Adrenal gland (tissue), 12 donors: ENCODE measurements around the gene COX10. TPM values are rescaled to one million over a fixed set of nuclear protein-coding genes. Genes with fewer than 3 reads are reported as not detected.

ENCODE experiments used
- DNase-seq, 7 donors: peaks; one replicate each; pipeline ENCODE4 v3.0.0-alpha.2; 2019 to 2020
- H3K27ac ChIP-seq, 5 donors: fragments of 200-600 bp; sonication (generic) in 4 of 5; 1 replicate in 3 of 5; 2 replicates in 2 of 5; pipeline versions ENCODE4 v1.5.1 to v1.8.0; 2016 to 2020; ENCODE audit warnings: mild to moderate bottlenecking in 1 of 5
- H3K27me3 ChIP-seq: fragments of 200-600 bp; 2 replicates; pipeline ENCODE4 v1.8.0; 2021
- H3K36me3 ChIP-seq, 2 donors: fragments of 200-600 bp; replicated peaks in 1 of 2; 1 replicate in 1 of 2; 2 replicates in 1 of 2; pipeline versions ENCODE4 v1.5.1 to v1.8.0; 2018 to 2022
- H3K4me1 ChIP-seq, 2 donors: fragments of 200-600 bp; replicated peaks in 1 of 2; 1 replicate in 1 of 2; 2 replicates in 1 of 2; pipeline versions ENCODE4 v1.5.1 to v1.8.0; 2018 to 2021
- H3K4me3 ChIP-seq, 4 donors: fragments of 200-600 bp; sonication (generic) in 3 of 4; one replicate each; pipeline ENCODE4 v1.5.1; 2016 to 2018
- H3K9me3 ChIP-seq, 3 donors: fragments of 200-600 bp; sonication (generic) in 1 of 3; replicated peaks in 1 of 3; 1 replicate in 2 of 3; 2 replicates in 1 of 3; pipeline versions ENCODE4 v1.5.1 to v1.8.0; 2016 to 2021
- POLR2A ChIP-seq, 2 donors: fragments of 450-650 bp; IDR thresholded peaks; one replicate each; pipeline ENCODE4 v1.6.1; 2017; ENCODE audit warnings: antibody characterized with exemption in 2 of 2, mild to moderate bottlenecking in 2 of 2, moderate library complexity in 1 of 2
- WGBS, 4 donors: extraction: QIAGEN DNeasy Blood & Tissue Kit in 2 of 4; methylation state at CpG; one replicate each; pipeline versions ENCODE4 v1.1.5 to v1.1.7; 2013 to 2017; 5-methylcytosine and 5-hydroxymethylcytosine counted together
- intact Hi-C, 2 donors: fragments of 100-400 bp; cut with DNase I; formaldehyde crosslinking; loops; one replicate each; pipeline versions ENCODE4 v1.14.1 to v1.15.0; 2022 to 2023
- polyA plus RNA-seq, 3 donors: library from polyadenylated mRNA; stranded (reverse); fragments of 200-250 nt in 2 of 3; fragments of 350-450 nt in 1 of 3; fragmentation: Illumina TruSeq in 1 of 3; extraction: RNeasy Lipid Tissue Mini Kit (QIAGEN cat#74804) in 1 of 3; gene quantifications; one replicate each; pipeline ENCODE4 v1.2.3, GENCODE V29; 2013 to 2014
- total RNA-seq, 9 donors: library from RNA; depleted of rRNA in 4 of 9; stranded (reverse); fragments of >200 nt in 4 of 9; fragments of 120-200 nt in 1 of 9; fragmentation: NEBNext Ultra II Directional in 1 of 9; extraction: Animal tissue kit (Norgen Biotek cat#: 25700) in 1 of 9; gene quantifications; one replicate each; pipeline versions ENCODE4 v1.1.0 to v1.2.4, GENCODE V29; 2013 to 2023
- TF ChIP-seq, protein P1 (sequence below), 6 experiments: fragments of 450-650 bp in 4 of 6; fragments of 200-600 bp in 2 of 6; sonication (generic) in 1 of 6; IDR thresholded peaks; 1 replicate in 5 of 6; 2 replicates in 1 of 6; pipeline versions ENCODE4 v1.5.1 to v1.8.0; 2016 to 2021; ENCODE audit warnings: antibody characterized with exemption in 6 of 6, mild to moderate bottlenecking in 2 of 6, moderate library complexity in 1 of 6
- donor health status: healthy with polysubstance abuse.
- donor health status: Bipolar disorder and iron deficiency.
- donor health status: DM: yes; HTN: yes; CAD: no.
- donor health status: DM: no; HTN: no; CAD: no.
- donor health status: DM: no; HTN: no; CAD: no.
- donor health status: DM: yes; HTN: yes; CAD: no.

COX10 gene
- total and polyA plus RNA-seq, 12 donors = 6.8 to 33.9 (median 14.7) TPM

GRCh38 chr17:14205380-14205779 is 136.1 kb downstream of the COX10 start:
- WGBS, 4 donors = 95 to 98% (median 97%) methylated on average over 9 to 10 of the region's 10 CpGs
- H3K27ac ChIP-seq = no peak overlapping the region
- no peaks in the 10 kb centered on the region for H3K36me3 ChIP-seq
- intact Hi-C loops = no loop called here
- H3K27me3 ChIP-seq = no peaks in the 10 kb centered on the region
- no peak for DNase-seq
- no peaks in the 10 kb centered on the region for H3K9me3 ChIP-seq
- H3K4me1 ChIP-seq = no peaks in the 10 kb centered on the region
- H3K4me3 ChIP-seq = no peak overlapping the region
- TF ChIP-seq, protein P1, sequence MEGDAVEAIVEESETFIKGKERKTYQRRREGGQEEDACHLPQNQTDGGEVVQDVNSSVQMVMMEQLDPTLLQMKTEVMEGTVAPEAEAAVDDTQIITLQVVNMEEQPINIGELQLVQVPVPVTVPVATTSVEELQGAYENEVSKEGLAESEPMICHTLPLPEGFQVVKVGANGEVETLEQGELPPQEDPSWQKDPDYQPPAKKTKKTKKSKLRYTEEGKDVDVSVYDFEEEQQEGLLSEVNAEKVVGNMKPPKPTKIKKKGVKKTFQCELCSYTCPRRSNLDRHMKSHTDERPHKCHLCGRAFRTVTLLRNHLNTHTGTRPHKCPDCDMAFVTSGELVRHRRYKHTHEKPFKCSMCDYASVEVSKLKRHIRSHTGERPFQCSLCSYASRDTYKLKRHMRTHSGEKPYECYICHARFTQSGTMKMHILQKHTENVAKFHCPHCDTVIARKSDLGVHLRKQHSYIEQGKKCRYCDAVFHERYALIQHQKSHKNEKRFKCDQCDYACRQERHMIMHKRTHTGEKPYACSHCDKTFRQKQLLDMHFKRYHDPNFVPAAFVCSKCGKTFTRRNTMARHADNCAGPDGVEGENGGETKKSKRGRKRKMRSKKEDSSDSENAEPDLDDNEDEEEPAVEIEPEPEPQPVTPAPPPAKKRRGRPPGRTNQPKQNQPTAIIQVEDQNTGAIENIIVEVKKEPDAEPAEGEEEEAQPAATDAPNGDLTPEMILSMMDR (IDR thresholded peaks at IDR 0.05) = no peak
- no peak for TF ChIP-seq POLR2A (IDR thresholded peaks at IDR 0.05)

GRCh38 chr17:14205992-14206461 is 136.7 kb downstream of the COX10 start:
- H3K27ac ChIP-seq = no peak overlapping the region
- TF ChIP-seq, protein P1 (IDR thresholded peaks at IDR 0.05) = no peak
- TF ChIP-seq POLR2A (IDR thresholded peaks at IDR 0.05) = no peak
- H3K36me3 ChIP-seq = no peaks in the 10 kb centered on the region
- H3K4me3 ChIP-seq = no peak overlapping the region
- 68 to 87% (median 83%) methylated on average over 2 to 13 of the region's 13 CpGs for WGBS, 4 donors
- no peak for DNase-seq
- H3K9me3 ChIP-seq = no peaks in the 10 kb centered on the region
- intact Hi-C loops = no loop called here
- H3K27me3 ChIP-seq = no peaks in the 10 kb centered on the region
- no peaks in the 10 kb centered on the region for H3K4me1 ChIP-seq

DNA sequence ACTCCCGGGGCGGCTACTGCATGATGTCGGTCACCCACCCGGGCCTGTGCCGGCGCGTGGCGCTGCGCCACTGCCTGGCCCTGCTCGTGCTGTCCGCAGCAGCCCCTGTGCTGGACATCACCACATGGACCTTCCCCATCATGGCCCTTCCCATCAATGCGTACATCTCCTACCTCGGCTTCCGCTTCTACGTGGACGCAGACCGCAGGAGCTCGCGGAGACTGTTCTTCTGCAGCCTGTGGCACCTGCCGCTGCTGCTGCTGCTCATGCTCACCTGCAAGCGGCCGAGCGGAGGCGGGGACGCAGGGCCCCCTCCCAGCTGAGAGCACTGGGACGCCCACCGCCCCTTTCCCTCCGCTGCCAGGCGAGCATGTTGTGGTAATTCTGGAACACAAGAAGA is 137.6 kb downstream of the COX10 start:
- Histone ChIP-seq H3K27ac (no peak overlapping the region), H3K9me3 (no peaks in the 10 kb centered on the region), H3K36me3 (no peaks in the 10 kb centered on the region), H3K4me3 (no peak overlapping the region), H3K4me1 (no peaks in the 10 kb centered on the region), H3K27me3 (no peaks in the 10 kb centered on the region)
- 93 to 98% (median 97%) methylated on average over 15 to 29 of the region's 29 CpGs for WGBS, 4 donors
- intact Hi-C loops = no loop called here
- DNase-seq = no peak
- no peak for TF ChIP-seq POLR2A (IDR thresholded peaks at IDR 0.05)
- TF ChIP-seq, protein P1 (IDR thresholded peaks at IDR 0.05) = no peak

DNA sequence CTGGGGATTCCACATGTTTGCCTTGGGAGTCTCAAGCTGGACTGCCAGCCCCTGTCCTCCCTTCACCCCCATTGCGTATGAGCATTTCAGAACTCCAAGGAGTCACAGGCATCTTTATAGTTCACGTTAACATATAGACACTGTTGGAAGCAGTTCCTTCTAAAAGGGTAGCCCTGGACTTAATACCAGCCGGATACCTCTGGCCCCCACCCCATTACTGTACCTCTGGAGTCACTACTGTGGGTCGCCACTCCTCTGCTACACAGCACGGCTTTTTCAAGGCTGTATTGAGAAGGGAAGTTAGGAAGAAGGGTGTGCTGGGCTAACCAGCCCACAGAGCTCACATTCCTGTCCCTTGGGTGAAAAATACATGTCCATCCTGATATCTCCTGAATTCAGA is 138.5 kb downstream of the COX10 start:
- WGBS, 4 donors = 91 to 99% (median 96%) methylated on average over 5 of the region's 5 CpGs
- Histone ChIP-seq H3K4me3 (no peak overlapping the region), H3K27me3 (no peaks in the 10 kb centered on the region), H3K27ac (no peak overlapping the region), H3K4me1 (no peaks in the 10 kb centered on the region), H3K36me3 (no peaks in the 10 kb centered on the region), H3K9me3 (no peaks in the 10 kb centered on the region)
- DNase-seq = no peak
- TF ChIP-seq, protein P1 (IDR thresholded peaks at IDR 0.05) = no peak
- no peak for TF ChIP-seq POLR2A (IDR thresholded peaks at IDR 0.05)
- intact Hi-C loops = no loop called here
